ENCODE results near the gene BARHL1. TPM values are rescaled to one million over a fixed set of nuclear protein-coding genes. Genes with fewer than 3 reads are reported as not detected.
A peak's percentile ranks its signal among the peaks of the same experiment; 100 is the strongest.

Gene BARHL1
- total RNA-seq, 1 donor from 2014 or later, result not detected

- DNase-seq, result no peak
- no peak overlapping the region for H3K4me3 Mint-ChIP-seq (ENCODE audit: unreplicated experiment)
- peaks cover 5% of the 10 kb centered on the region for H3K9me3 Mint-ChIP-seq (ENCODE audit: unreplicated experiment)
- TF ChIP-seq CTCF (IDR thresholded peaks at IDR 0.05; ENCODE audit: partially characterized antibody, unreplicated experiment), result no peak
- H3K36me3 Mint-ChIP-seq (ENCODE audit: unreplicated experiment), result no peaks in the 10 kb centered on the region
- H3K4me1 Mint-ChIP-seq (ENCODE audit: low read depth, unreplicated experiment), result peaks cover 7% of the 10 kb centered on the region
- H3K27me3 Mint-ChIP-seq (ENCODE audit: unreplicated experiment), result peaks cover 4% of the 10 kb centered on the region
- H3K27ac Mint-ChIP-seq (ENCODE audit: unreplicated experiment), result no peak overlapping the region
Measured at GRCh38 chr9:132545578-132545977, 36.8 kb upstream of the BARHL1 start.

GRCh38 chr9:132546148-132547051 lies 36.0 kb upstream of the BARHL1 start:
- H3K4me1 Mint-ChIP-seq (ENCODE audit: low read depth, unreplicated experiment), result peaks cover 7% of the 10 kb centered on the region
- peak; percentile 86 for TF ChIP-seq CTCF (IDR thresholded peaks at IDR 0.05; ENCODE audit: partially characterized antibody, unreplicated experiment)
- H3K9me3 Mint-ChIP-seq (ENCODE audit: unreplicated experiment), result peaks cover 5% of the 10 kb centered on the region
- peak overlapping the region; percentile 74 for H3K4me3 Mint-ChIP-seq (ENCODE audit: unreplicated experiment)
- peaks cover 4% of the 10 kb centered on the region for H3K27me3 Mint-ChIP-seq (ENCODE audit: unreplicated experiment)
- peak overlapping the region; percentile 95 for H3K27ac Mint-ChIP-seq (ENCODE audit: unreplicated experiment)
- H3K36me3 Mint-ChIP-seq (ENCODE audit: unreplicated experiment), result no peaks in the 10 kb centered on the region
- peak; percentile 81 for DNase-seq

- Mint-ChIP-seq H3K27ac (ENCODE audit: unreplicated experiment) (peak overlapping the region; percentile 34), H3K27me3 (ENCODE audit: unreplicated experiment) (peaks cover 4% of the 10 kb centered on the region), H3K4me3 (ENCODE audit: unreplicated experiment) (no peak overlapping the region), H3K4me1 (ENCODE audit: low read depth, unreplicated experiment) (peaks cover 7% of the 10 kb centered on the region), H3K36me3 (ENCODE audit: unreplicated experiment) (no peaks in the 10 kb centered on the region), H3K9me3 (ENCODE audit: unreplicated experiment) (peaks cover 4% of the 10 kb centered on the region)
- DNase-seq, result no peak
- TF ChIP-seq CTCF (IDR thresholded peaks at IDR 0.05; ENCODE audit: partially characterized antibody, unreplicated experiment), result no peak
Measured at GRCh38 chr9:132547052-132547431, 35.4 kb upstream of the BARHL1 start.

GRCh38 chr9:132547436-132547835 lies 35.0 kb upstream of the BARHL1 start:
- no peak for DNase-seq
- H3K36me3 Mint-ChIP-seq (ENCODE audit: unreplicated experiment), result no peaks in the 10 kb centered on the region
- H3K9me3 Mint-ChIP-seq (ENCODE audit: unreplicated experiment), result peaks cover 4% of the 10 kb centered on the region
- H3K27ac Mint-ChIP-seq (ENCODE audit: unreplicated experiment), result peak overlapping the region; percentile 55
- TF ChIP-seq CTCF (IDR thresholded peaks at IDR 0.05; ENCODE audit: partially characterized antibody, unreplicated experiment), result no peak
- H3K27me3 Mint-ChIP-seq (ENCODE audit: unreplicated experiment), result peaks cover 4% of the 10 kb centered on the region
- H3K4me1 Mint-ChIP-seq (ENCODE audit: low read depth, unreplicated experiment), result peaks cover 7% of the 10 kb centered on the region
- no peak overlapping the region for H3K4me3 Mint-ChIP-seq (ENCODE audit: unreplicated experiment)

All from glutamatergic neuron (in vitro differentiated cells).